HUES64 (cell line): ENCODE measurements around the gene SEC61A1. TPM values are rescaled to one million over a fixed set of nuclear protein-coding genes. Genes with fewer than 3 reads are reported as not detected.
A peak's percentile ranks its signal among the peaks of the same experiment; 100 is the strongest.

Experiments
- H3K27ac ChIP-seq: 2 replicates; pipeline ENCODE4 v1.7.0; 2013; ENCODE audit warnings: low read depth, low read length, inconsistent platforms
- H3K27me3 ChIP-seq: 2 replicates; pipeline ENCODE4 v1.6.1; 2013; ENCODE audit warnings: mild to moderate bottlenecking, low read length; ENCODE audit not compliant: insufficient read depth
- H3K36me3 ChIP-seq: 2 replicates; pipeline ENCODE4 v1.6.1; 2013; ENCODE audit warnings: mild to moderate bottlenecking, low read length; ENCODE audit not compliant: insufficient read depth
- H3K4me1 ChIP-seq: 2 replicates; pipeline ENCODE4 v1.6.1; 2013; ENCODE audit warnings: mild to moderate bottlenecking, low read length, moderate library complexity; ENCODE audit not compliant: insufficient read depth
- H3K4me3 ChIP-seq: 2 replicates; pipeline ENCODE4 v1.5.1; 2013; ENCODE audit warnings: mild to moderate bottlenecking, low read length, moderate library complexity
- H3K9ac ChIP-seq: 2 replicates; pipeline ENCODE4 v1.6.1; 2013; ENCODE audit warnings: mild to moderate bottlenecking, low read depth, low read length
- H3K9me3 ChIP-seq: 2 replicates; pipeline ENCODE4 v1.6.1; 2013; ENCODE audit warnings: low read depth, low read length; ENCODE audit not compliant: insufficient read depth
- WGBS: fragments of 150-250, 120-280 bp; methylation state at CpG from one replicate; pipeline ENCODE4 v1.1.7; 2013; ENCODE audit warnings: missing lambda C conversion rate; 5-methylcytosine and 5-hydroxymethylcytosine counted together
- polyA plus RNA-seq, 2 experiments: library from polyadenylated mRNA; stranded (reverse); fragments of 50-300 nt; gene quantifications; one replicate each; pipeline ENCODE4 v1.2.3, GENCODE V29; 2013

Gene SEC61A1
- polyA plus RNA-seq (2013, experiment 1 of 2): 121 TPM
- 106 TPM for polyA plus RNA-seq (2013, experiment 2 of 2)

GRCh38 chr3:128051837-128052594 lies at the start of gene SEC61A1:
SEC61A1 (plus strand) TSS chr3:128052437; CDS start chr3:128052553, 116 bp downstream.
- peak within 1 kb of the TSS; percentile 91 for H3K9ac ChIP-seq
- under 1% methylated on average over 90 of the region's 90 CpGs for WGBS
- H3K9me3 ChIP-seq: no peaks in the 10 kb centered on the region
- H3K4me1 ChIP-seq: peaks cover 15% of the 10 kb centered on the region
- peak within 1 kb of the TSS; percentile 53 for H3K27ac ChIP-seq
- H3K36me3 ChIP-seq: peaks cover 40% of the 10 kb centered on the region
- H3K4me3 ChIP-seq: peak within 1 kb of the TSS; percentile 100
- H3K27me3 ChIP-seq: no peaks in the 10 kb centered on the region

- peaks cover 9% of the 10 kb centered on the region; the same call in 1 of the 2 replicates for H3K4me1 ChIP-seq
- no peaks in the 10 kb centered on the region for H3K9me3 ChIP-seq
- WGBS: 95% methylated on average over 8 of the region's 8 CpGs
- H3K27me3 ChIP-seq: no peaks in the 10 kb centered on the region
- no peaks in the 10 kb centered on the region for H3K36me3 ChIP-seq
- H3K27ac ChIP-seq: no peak overlapping the region
- H3K9ac ChIP-seq: no peak overlapping the region
- H3K4me3 ChIP-seq: no peak overlapping the region
Observed at GRCh38 chr3:128004661-128005060, 47.6 kb upstream of the SEC61A1 start.

GRCh38 chr3:128006061-128007032 lies 45.9 kb upstream of the SEC61A1 start:
- no peaks in the 10 kb centered on the region for H3K36me3 ChIP-seq
- H3K4me1 ChIP-seq: peaks cover 9% of the 10 kb centered on the region; the same call in 1 of the 2 replicates
- H3K9me3 ChIP-seq: no peaks in the 10 kb centered on the region
- no peak overlapping the region for H3K27ac ChIP-seq
- no peaks in the 10 kb centered on the region for H3K27me3 ChIP-seq
- WGBS: 33% methylated on average over 27 of the region's 30 CpGs
- H3K4me3 ChIP-seq: peak overlapping the region; percentile 29
- 0 out of 2 replicates have a peak overlapping the region, but pooled peaks have one; percentile 43 for H3K9ac ChIP-seq

GRCh38 chr3:128007033-128007424 lies 45.2 kb upstream of the SEC61A1 start:
- WGBS: 57% methylated on average over 11 of the region's 11 CpGs
- H3K9me3 ChIP-seq: no peaks in the 10 kb centered on the region
- no peaks in the 10 kb centered on the region for H3K36me3 ChIP-seq
- 0 out of 2 replicates have a peak overlapping the region, but pooled peaks have one; percentile 43 for H3K9ac ChIP-seq
- H3K27ac ChIP-seq: no peak overlapping the region
- peak overlapping the region; percentile 29 for H3K4me3 ChIP-seq
- H3K4me1 ChIP-seq: peaks cover 9% of the 10 kb centered on the region; the same call in 1 of the 2 replicates
- H3K27me3 ChIP-seq: no peaks in the 10 kb centered on the region

- Histone ChIP-seq H3K36me3 (no peaks in the 10 kb centered on the region), H3K9ac (no peak overlapping the region), H3K9me3 (no peaks in the 10 kb centered on the region), H3K4me1 (peaks cover 9% of the 10 kb centered on the region; the same call in 1 of the 2 replicates), H3K4me3 (no peak overlapping the region), H3K27ac (no peak overlapping the region), H3K27me3 (no peaks in the 10 kb centered on the region)
- WGBS: 96% methylated on average over 10 of the region's 12 CpGs
Observed at GRCh38 chr3:128009952-128010846, 42.0 kb upstream of the SEC61A1 start.

- WGBS: 3% methylated on average over 12 of the region's 12 CpGs
- peak overlapping the region; percentile 4; the same call in 1 of the 2 replicates for H3K4me3 ChIP-seq
Observed at GRCh38 chr3:128011140-128011539, 41.1 kb upstream of the SEC61A1 start.

GRCh38 chr3:128012050-128012449 lies 40.2 kb upstream of the SEC61A1 start:
- H3K36me3 ChIP-seq: no peaks in the 10 kb centered on the region
- H3K27me3 ChIP-seq: no peaks in the 10 kb centered on the region
- no peak overlapping the region for H3K4me3 ChIP-seq
- peaks cover 2% of the 10 kb centered on the region; the same call in 1 of the 2 replicates for H3K4me1 ChIP-seq
- 95% methylated on average over 14 of the region's 14 CpGs for WGBS
- H3K9ac ChIP-seq: no peak overlapping the region
- no peak overlapping the region for H3K27ac ChIP-seq
- peaks cover 10% of the 10 kb centered on the region; the same call in 1 of the 2 replicates for H3K9me3 ChIP-seq

More at GRCh38 chr3:128011140-128011539, 41.1 kb upstream of the SEC61A1 start:
- no peaks in the 10 kb centered on the region for H3K27me3 ChIP-seq
- no peak overlapping the region for H3K9ac ChIP-seq
- H3K4me1 ChIP-seq: peaks cover 9% of the 10 kb centered on the region; the same call in 1 of the 2 replicates
- H3K9me3 ChIP-seq: peaks cover 2% of the 10 kb centered on the region; the same call in 1 of the 2 replicates
- H3K27ac ChIP-seq: no peak overlapping the region
- no peaks in the 10 kb centered on the region for H3K36me3 ChIP-seq

- H3K9me3 ChIP-seq: peaks cover 17% of the 10 kb centered on the region; the same call in 1 of the 2 replicates
- H3K4me3 ChIP-seq: no peak overlapping the region
- no peaks in the 10 kb centered on the region for H3K27me3 ChIP-seq
- H3K36me3 ChIP-seq: no peaks in the 10 kb centered on the region
- WGBS: 93% methylated on average over 3 of the region's 3 CpGs
- no peak overlapping the region for H3K9ac ChIP-seq
- H3K27ac ChIP-seq: no peak overlapping the region
- H3K4me1 ChIP-seq: no peaks in the 10 kb centered on the region
Observed at GRCh38 chr3:128014548-128014947, 37.7 kb upstream of the SEC61A1 start.

GRCh38 chr3:128016502-128016901 lies 35.7 kb upstream of the SEC61A1 start:
- WGBS: 92% methylated on average over 1 of the region's 1 CpG

GRCh38 chr3:128021768-128022372 lies 30.4 kb upstream of the SEC61A1 start:
- WGBS: 90% methylated on average over 10 of the region's 10 CpGs
- Histone ChIP-seq H3K4me1 (no peaks in the 10 kb centered on the region), H3K36me3 (no peaks in the 10 kb centered on the region), H3K9ac (no peak overlapping the region), H3K4me3 (no peak overlapping the region), H3K9me3 (peaks cover 8% of the 10 kb centered on the region; the same call in 1 of the 2 replicates), H3K27ac (no peak overlapping the region), H3K27me3 (no peaks in the 10 kb centered on the region)

More at GRCh38 chr3:128016502-128016901, 35.7 kb upstream of the SEC61A1 start:
- Histone ChIP-seq H3K9ac (no peak overlapping the region), H3K9me3 (peaks cover 17% of the 10 kb centered on the region; the same call in 1 of the 2 replicates), H3K4me3 (no peak overlapping the region), H3K27ac (no peak overlapping the region), H3K4me1 (no peaks in the 10 kb centered on the region), H3K27me3 (no peaks in the 10 kb centered on the region), H3K36me3 (no peaks in the 10 kb centered on the region)
